ENCODE results near the gene IL23A.
A peak's percentile ranks its signal among the peaks of the same experiment; 100 is the strongest.

The IL23A gene

DNA sequence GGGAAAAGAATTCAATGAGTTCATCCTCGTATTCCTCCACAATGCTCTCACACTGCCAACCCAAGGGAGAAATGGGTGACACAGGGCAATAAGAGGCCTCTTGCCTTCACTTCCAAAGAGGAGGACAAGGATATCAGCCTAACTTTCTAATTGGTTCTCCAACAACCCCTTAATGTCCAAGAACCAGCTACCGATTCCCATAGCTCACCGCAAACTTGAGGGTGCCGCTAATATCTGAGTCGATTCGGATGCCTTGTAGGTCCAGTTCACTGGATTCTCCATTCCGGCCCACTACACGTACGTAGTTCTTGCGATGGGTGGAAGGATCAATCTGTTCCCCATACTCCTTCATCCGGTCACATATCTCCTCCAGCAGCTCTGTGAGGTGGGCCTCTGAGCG lies 27.7 kb upstream of the IL23A start:
- no peak for DNase-seq (ENCODE audit: low read depth in 1 of 2, low spot score in 1 of 2)
- H3K27ac ChIP-seq (replicated peaks) = no peak overlapping the region
- TF ChIP-seq, protein P1, sequence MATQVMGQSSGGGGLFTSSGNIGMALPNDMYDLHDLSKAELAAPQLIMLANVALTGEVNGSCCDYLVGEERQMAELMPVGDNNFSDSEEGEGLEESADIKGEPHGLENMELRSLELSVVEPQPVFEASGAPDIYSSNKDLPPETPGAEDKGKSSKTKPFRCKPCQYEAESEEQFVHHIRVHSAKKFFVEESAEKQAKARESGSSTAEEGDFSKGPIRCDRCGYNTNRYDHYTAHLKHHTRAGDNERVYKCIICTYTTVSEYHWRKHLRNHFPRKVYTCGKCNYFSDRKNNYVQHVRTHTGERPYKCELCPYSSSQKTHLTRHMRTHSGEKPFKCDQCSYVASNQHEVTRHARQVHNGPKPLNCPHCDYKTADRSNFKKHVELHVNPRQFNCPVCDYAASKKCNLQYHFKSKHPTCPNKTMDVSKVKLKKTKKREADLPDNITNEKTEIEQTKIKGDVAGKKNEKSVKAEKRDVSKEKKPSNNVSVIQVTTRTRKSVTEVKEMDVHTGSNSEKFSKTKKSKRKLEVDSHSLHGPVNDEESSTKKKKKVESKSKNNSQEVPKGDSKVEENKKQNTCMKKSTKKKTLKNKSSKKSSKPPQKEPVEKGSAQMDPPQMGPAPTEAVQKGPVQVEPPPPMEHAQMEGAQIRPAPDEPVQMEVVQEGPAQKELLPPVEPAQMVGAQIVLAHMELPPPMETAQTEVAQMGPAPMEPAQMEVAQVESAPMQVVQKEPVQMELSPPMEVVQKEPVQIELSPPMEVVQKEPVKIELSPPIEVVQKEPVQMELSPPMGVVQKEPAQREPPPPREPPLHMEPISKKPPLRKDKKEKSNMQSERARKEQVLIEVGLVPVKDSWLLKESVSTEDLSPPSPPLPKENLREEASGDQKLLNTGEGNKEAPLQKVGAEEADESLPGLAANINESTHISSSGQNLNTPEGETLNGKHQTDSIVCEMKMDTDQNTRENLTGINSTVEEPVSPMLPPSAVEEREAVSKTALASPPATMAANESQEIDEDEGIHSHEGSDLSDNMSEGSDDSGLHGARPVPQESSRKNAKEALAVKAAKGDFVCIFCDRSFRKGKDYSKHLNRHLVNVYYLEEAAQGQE (IDR thresholded peaks at IDR 0.05; ENCODE audit: insufficient replicate concordance, low read depth) = no peak
- TF ChIP-seq POLR2AphosphoS5 (IDR thresholded peaks at IDR 0.05; ENCODE audit: low read depth) (no peak), SPI1 (IDR thresholded peaks at IDR 0.05; ENCODE audit: borderline replicate concordance, low read depth) (no peak), GABPA (IDR thresholded peaks at IDR 0.05; ENCODE audit: low read depth) (no peak)
- TF ChIP-seq, protein P2, sequence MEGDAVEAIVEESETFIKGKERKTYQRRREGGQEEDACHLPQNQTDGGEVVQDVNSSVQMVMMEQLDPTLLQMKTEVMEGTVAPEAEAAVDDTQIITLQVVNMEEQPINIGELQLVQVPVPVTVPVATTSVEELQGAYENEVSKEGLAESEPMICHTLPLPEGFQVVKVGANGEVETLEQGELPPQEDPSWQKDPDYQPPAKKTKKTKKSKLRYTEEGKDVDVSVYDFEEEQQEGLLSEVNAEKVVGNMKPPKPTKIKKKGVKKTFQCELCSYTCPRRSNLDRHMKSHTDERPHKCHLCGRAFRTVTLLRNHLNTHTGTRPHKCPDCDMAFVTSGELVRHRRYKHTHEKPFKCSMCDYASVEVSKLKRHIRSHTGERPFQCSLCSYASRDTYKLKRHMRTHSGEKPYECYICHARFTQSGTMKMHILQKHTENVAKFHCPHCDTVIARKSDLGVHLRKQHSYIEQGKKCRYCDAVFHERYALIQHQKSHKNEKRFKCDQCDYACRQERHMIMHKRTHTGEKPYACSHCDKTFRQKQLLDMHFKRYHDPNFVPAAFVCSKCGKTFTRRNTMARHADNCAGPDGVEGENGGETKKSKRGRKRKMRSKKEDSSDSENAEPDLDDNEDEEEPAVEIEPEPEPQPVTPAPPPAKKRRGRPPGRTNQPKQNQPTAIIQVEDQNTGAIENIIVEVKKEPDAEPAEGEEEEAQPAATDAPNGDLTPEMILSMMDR (IDR thresholded peaks at IDR 0.05; ENCODE audit: insufficient read depth, low read length) = no peak
- H3K27me3 ChIP-seq (ENCODE audit: insufficient read depth, poor library complexity, severe bottlenecking) = no peaks in the 10 kb centered on the region
- no peak overlapping the region for H3K4me3 ChIP-seq (replicated peaks; ENCODE audit: insufficient read depth, low read length)

DNA sequence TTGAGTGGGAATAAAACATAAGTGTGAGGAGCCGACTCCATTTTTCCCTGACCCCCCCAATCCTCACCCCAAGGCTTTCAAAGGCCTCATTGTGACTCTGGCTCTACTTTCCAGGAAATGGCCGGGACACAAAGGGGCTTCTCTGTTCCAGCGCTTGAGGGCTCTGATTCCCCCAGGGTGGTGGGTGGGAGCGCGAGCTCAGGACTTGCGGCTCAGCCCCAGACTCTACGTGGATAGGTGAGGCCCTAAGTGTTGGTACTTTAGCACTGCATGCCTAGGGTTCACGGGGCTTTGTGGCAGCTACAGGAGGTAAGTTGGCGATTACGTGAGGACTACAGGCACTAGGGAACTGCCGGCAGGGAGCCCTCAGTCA lies 23.4 kb upstream of the IL23A start:
- H3K27me3 ChIP-seq (ENCODE audit: insufficient read depth, poor library complexity, severe bottlenecking) = no peaks in the 10 kb centered on the region
- TF ChIP-seq, protein P1 (IDR thresholded peaks at IDR 0.05; ENCODE audit: insufficient replicate concordance, low read depth) = no peak
- no peak for TF ChIP-seq SPI1 (IDR thresholded peaks at IDR 0.05; ENCODE audit: borderline replicate concordance, low read depth)
- no peak for TF ChIP-seq POLR2AphosphoS5 (IDR thresholded peaks at IDR 0.05; ENCODE audit: low read depth)
- TF ChIP-seq GABPA (IDR thresholded peaks at IDR 0.05; ENCODE audit: low read depth) = no peak
- TF ChIP-seq, protein P2 (IDR thresholded peaks at IDR 0.05; ENCODE audit: insufficient read depth, low read length) = no peak
- H3K27ac ChIP-seq (replicated peaks) = peak overlapping the region; percentile 98
- no peak for DNase-seq (ENCODE audit: low read depth in 1 of 2, low spot score in 1 of 2)
- peak overlapping the region; percentile 85 for H3K4me3 ChIP-seq (replicated peaks; ENCODE audit: insufficient read depth, low read length)

DNA sequence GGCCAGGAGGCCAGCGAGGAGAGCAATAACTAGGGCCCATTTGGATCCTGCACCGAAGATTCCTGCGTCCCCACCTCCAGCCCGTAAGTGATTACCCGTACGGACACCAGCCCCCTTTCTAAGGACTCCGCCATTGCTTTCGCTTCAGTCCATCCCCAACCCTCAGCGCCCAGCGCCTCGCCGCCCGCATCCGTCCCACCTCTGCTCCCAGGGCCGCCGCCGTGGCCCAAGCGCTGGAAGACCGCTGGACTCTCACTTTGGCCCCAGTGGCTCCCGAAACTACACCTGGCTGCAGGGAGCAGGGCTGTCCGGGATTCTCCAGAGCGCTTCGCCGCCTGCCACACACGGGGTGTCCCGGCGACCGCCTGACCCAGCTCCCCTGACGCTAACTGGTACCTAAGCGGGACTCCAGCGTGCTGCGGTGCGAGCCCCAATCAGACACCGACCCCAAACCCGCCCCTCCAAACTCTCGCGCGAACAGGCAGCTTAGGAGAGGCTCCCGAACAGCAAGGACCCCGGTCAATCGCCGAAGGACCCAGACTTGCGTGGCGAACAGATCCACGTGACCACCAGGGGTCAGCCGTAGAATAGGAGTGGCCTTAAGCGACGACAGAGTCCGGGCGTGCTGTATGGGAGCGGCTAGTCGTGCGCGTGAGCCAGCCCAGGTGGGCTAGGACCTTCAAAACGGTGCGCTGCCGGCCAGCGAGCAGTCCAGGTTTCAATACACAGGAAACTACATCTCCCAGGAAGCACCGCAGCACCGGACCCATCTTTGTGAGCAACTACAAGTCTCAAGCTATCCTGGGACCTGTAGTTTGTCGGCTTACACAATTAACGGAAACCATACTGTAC lies 22.8 kb upstream of the IL23A start, which contains the start of gene CNPY2:
CNPY2 (minus strand) TSS at position 367 of the 852 bp plus-strand sequence. CDS start 771 bp downstream, outside the sequence.
- peak; percentile 94 to 96 for DNase-seq (ENCODE audit: low read depth in 1 of 2, low spot score in 1 of 2)
- peak within 1 kb of the TSS; percentile 98 for H3K27ac ChIP-seq (replicated peaks)
- TF ChIP-seq GABPA (IDR thresholded peaks at IDR 0.05; ENCODE audit: low read depth) (0 out of 2 replicates have a peak, but pooled peaks have one; percentile 50), POLR2AphosphoS5 (IDR thresholded peaks at IDR 0.05; ENCODE audit: low read depth) (peak; percentile 71)
- TF ChIP-seq, protein P2 (IDR thresholded peaks at IDR 0.05; ENCODE audit: insufficient read depth, low read length) = no peak
- TF ChIP-seq, protein P1 (IDR thresholded peaks at IDR 0.05; ENCODE audit: insufficient replicate concordance, low read depth) = peak; percentile 46

More for the DNA sequence above, 22.8 kb upstream of the IL23A start, which contains the start of gene CNPY2:
- Histone ChIP-seq H3K4me3 (replicated peaks; ENCODE audit: insufficient read depth, low read length) (peak within 1 kb of the TSS; percentile 85), H3K27me3 (ENCODE audit: insufficient read depth, poor library complexity, severe bottlenecking) (no peaks in the 10 kb centered on the region)

All from HL-60 (cell line).